ENCODE results near the gene ADGRG3. TPM values are rescaled to one million over a fixed set of nuclear protein-coding genes. Genes with fewer than 3 reads are reported as not detected.

Gene ADGRG3
- total RNA-seq, 5 donors from 2014 or later (not counting 1 experiment from before 2014, with no cell fraction given), result 0.16 to 1.8 (median 0.40) TPM; not detected in 1

GRCh38 chr16:57690782-57691471, 22.8 kb downstream of the ADGRG3 start:
- POLR2A ChIA-PET, result interaction anchor here in 1 of 2 donors (0.6 kb wide), 1 partner anchor 21 kb away, joined by 3 read pairs; no protein-coding TSS in a partner anchor
- ATAC-seq (replicated peaks in 1 of 4), result no peak
- no peak overlapping the region for H3K27ac Mint-ChIP-seq
- CTCF ChIA-PET, result no interaction called here
- Histone ChIP-seq H3K27me3 (replicated peaks in 1 of 2; ENCODE audit: control insufficient read depth in 2 of 2, extremely low read depth in 1 of 2, insufficient read depth in 2 of 2, low read length in 1 of 2) (peaks cover 0 to 24% of the 10 kb centered on the region in 2 experiments), H3K4me1 (ENCODE audit: control insufficient read depth in 1 of 2, extremely low read depth in 1 of 2, insufficient read depth in 2 of 2, low read length in 2 of 2) (peaks cover 9 to 30% of the 10 kb centered on the region in 2 experiments), H3K36me3 (ENCODE audit: control insufficient read depth in 2 of 2, extremely low read depth in 1 of 2, insufficient read depth in 1 of 2, low read length in 1 of 2) (no peaks in the 10 kb centered on the region), H3K9me3 (no peaks in the 10 kb centered on the region), H3K4me3 (ENCODE audit: control insufficient read depth in 1 of 2, extremely low read depth in 1 of 2, low read length in 1 of 2) (no peak overlapping the region), H3K27ac (ENCODE audit: low read length) (no peak overlapping the region)
- no peaks in the 10 kb centered on the region for H3K27me3 Mint-ChIP-seq
- no peaks in the 10 kb centered on the region for H3K9me3 Mint-ChIP-seq
- 86% methylated on average over 4 of the region's 4 CpGs for WGBS (ENCODE audit: insufficient coverage)
- H3K36me3 Mint-ChIP-seq, result no peaks in the 10 kb centered on the region
- H3K4me1 Mint-ChIP-seq, result peaks cover 22 to 39% (median 26%) of the 10 kb centered on the region in 3 donors
- DNase-seq, result no peak
- H3K4me3 Mint-ChIP-seq, result no peak overlapping the region

DNA sequence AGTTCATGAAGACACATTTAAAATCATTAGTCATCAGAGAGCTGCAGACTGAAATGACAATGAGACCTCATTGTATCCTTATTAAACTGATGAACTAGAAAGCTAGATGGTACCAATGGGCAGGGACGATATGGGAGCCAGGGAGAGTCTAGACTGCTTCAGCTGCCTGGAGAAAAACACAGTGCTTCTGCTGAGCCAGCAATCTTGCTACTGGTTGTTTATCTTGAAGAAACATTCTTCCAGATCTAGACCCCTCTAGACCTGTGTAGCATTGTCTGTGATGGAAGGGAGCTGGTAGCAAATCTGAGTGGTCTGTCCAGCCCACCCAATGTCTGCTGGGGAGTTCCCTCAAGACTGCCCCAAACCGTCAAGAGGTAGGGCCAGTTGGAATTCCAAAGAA, 24.5 kb downstream of the ADGRG3 start:
- ChIA-PET CTCF (no interaction called here), POLR2A (no interaction called here)
- H3K4me1 Mint-ChIP-seq, result peaks cover 22 to 39% (median 26%) of the 10 kb centered on the region in 3 donors
- H3K27me3 ChIP-seq (replicated peaks in 1 of 2; ENCODE audit: control insufficient read depth in 2 of 2, extremely low read depth in 1 of 2, insufficient read depth in 2 of 2, low read length in 1 of 2), result peaks cover 0 to 28% of the 10 kb centered on the region in 2 experiments
- no peaks in the 10 kb centered on the region for H3K36me3 Mint-ChIP-seq
- no peak for ATAC-seq (replicated peaks in 1 of 4)
- no peak overlapping the region for H3K4me3 Mint-ChIP-seq
- H3K36me3 ChIP-seq (ENCODE audit: control insufficient read depth in 2 of 2, extremely low read depth in 1 of 2, insufficient read depth in 1 of 2, low read length in 1 of 2), result no peaks in the 10 kb centered on the region
- no peaks in the 10 kb centered on the region for H3K27me3 Mint-ChIP-seq
- 75% methylated on average over 2 of the region's 2 CpGs for WGBS (ENCODE audit: insufficient coverage)
- H3K9me3 Mint-ChIP-seq, result no peaks in the 10 kb centered on the region
- H3K27ac ChIP-seq (ENCODE audit: low read length), result no peak overlapping the region
- no peak for DNase-seq
- no peak overlapping the region for H3K4me3 ChIP-seq (ENCODE audit: control insufficient read depth in 1 of 2, extremely low read depth in 1 of 2, low read length in 1 of 2)
- no peaks in the 10 kb centered on the region for H3K9me3 ChIP-seq
- no peak overlapping the region for H3K27ac Mint-ChIP-seq
- H3K4me1 ChIP-seq (ENCODE audit: control insufficient read depth in 1 of 2, extremely low read depth in 1 of 2, insufficient read depth in 2 of 2, low read length in 2 of 2), result peaks cover 9 to 30% of the 10 kb centered on the region in 2 experiments

DNA sequence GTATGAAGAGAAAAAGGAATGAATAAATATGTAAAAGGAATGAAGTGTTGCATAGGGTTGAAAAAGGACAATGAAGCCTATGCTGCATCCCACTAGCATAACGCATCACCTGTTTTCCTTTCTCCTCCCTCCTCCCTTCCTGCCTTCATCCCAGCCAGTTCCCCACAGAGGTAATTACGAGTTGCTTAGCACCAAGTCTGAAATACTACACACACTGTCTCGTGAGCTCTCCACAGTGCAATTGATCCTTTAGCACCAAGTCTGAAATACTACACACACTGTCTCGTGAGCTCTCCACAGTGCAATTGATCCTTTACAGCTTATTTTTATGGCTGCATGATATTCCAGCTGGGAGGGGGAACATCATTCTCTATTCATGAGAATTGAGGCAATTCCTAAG, 25.4 kb downstream of the ADGRG3 start:
- Mint-ChIP-seq H3K27me3 (no peaks in the 10 kb centered on the region), H3K4me1 (peaks cover 22 to 33% (median 26%) of the 10 kb centered on the region in 3 donors), H3K36me3 (no peaks in the 10 kb centered on the region), H3K27ac (no peak overlapping the region), H3K9me3 (no peaks in the 10 kb centered on the region), H3K4me3 (no peak overlapping the region)
- DNase-seq (no peak), ATAC-seq (replicated peaks in 1 of 4) (no peak)
- Histone ChIP-seq H3K36me3 (ENCODE audit: control insufficient read depth in 2 of 2, extremely low read depth in 1 of 2, insufficient read depth in 1 of 2, low read length in 1 of 2) (no peaks in the 10 kb centered on the region), H3K4me3 (ENCODE audit: control insufficient read depth in 1 of 2, extremely low read depth in 1 of 2, low read length in 1 of 2) (no peak overlapping the region), H3K9me3 (no peaks in the 10 kb centered on the region), H3K27me3 (replicated peaks in 1 of 2; ENCODE audit: control insufficient read depth in 2 of 2, extremely low read depth in 1 of 2, insufficient read depth in 2 of 2, low read length in 1 of 2) (peaks cover 0 to 33% of the 10 kb centered on the region in 2 experiments), H3K27ac (ENCODE audit: low read length) (no peak overlapping the region), H3K4me1 (ENCODE audit: control insufficient read depth in 1 of 2, extremely low read depth in 1 of 2, insufficient read depth in 2 of 2, low read length in 2 of 2) (peaks cover 9 to 30% of the 10 kb centered on the region in 2 experiments)
- ChIA-PET POLR2A (no interaction called here), CTCF (no interaction called here)
- 40% methylated on average over 1 of the region's 4 CpGs for WGBS (ENCODE audit: insufficient coverage)

DNA sequence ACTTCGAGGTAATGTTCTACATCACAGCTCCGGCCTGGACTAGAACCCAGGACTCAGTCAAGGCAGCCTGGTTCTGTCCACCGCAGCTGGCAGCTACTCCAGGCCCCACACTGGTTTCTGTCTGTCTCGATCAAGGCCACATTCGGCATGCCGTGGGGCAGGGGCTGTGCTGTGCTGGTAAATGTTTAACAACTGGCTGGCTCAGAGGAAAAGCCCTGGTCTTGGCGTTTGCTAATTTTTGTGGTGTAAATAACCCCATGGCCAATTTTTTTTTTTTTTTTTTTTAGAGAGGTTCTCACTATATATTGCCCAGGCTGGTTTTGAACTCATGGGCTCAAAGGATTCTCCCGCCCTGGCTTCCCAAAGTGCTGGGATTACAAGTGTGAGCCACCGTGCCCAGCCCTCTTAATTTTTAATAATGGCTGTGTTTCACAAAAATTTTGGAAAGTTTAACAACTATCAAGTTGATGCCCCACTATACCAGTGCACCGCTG, 26.2 kb downstream of the ADGRG3 start:
- ATAC-seq (replicated peaks in 1 of 4) (no peak), DNase-seq (no peak)
- Histone ChIP-seq H3K27me3 (replicated peaks in 1 of 2; ENCODE audit: control insufficient read depth in 2 of 2, extremely low read depth in 1 of 2, insufficient read depth in 2 of 2, low read length in 1 of 2) (peaks cover 0 to 33% of the 10 kb centered on the region in 2 experiments), H3K4me1 (ENCODE audit: control insufficient read depth in 1 of 2, extremely low read depth in 1 of 2, insufficient read depth in 2 of 2, low read length in 2 of 2) (peaks cover 9 to 24% of the 10 kb centered on the region in 2 experiments), H3K36me3 (ENCODE audit: control insufficient read depth in 2 of 2, extremely low read depth in 1 of 2, insufficient read depth in 1 of 2, low read length in 1 of 2) (no peaks in the 10 kb centered on the region), H3K9me3 (no peaks in the 10 kb centered on the region), H3K27ac (ENCODE audit: low read length) (no peak overlapping the region), H3K4me3 (ENCODE audit: control insufficient read depth in 1 of 2, extremely low read depth in 1 of 2, low read length in 1 of 2) (no peak overlapping the region)
- Mint-ChIP-seq H3K9me3 (no peaks in the 10 kb centered on the region), H3K27me3 (peaks cover 0 to 1% of the 10 kb centered on the region in 2 donors), H3K4me1 (peaks cover 20 to 28% (median 24%) of the 10 kb centered on the region in 3 donors), H3K27ac (no peak overlapping the region), H3K36me3 (no peaks in the 10 kb centered on the region), H3K4me3 (peak overlapping the region in 1 of 3 donors; percentile 57)
- CTCF ChIA-PET, result no interaction called here
- 93% methylated on average over 4 of the region's 10 CpGs for WGBS (ENCODE audit: insufficient coverage)
- POLR2A ChIA-PET, result no interaction called here

GRCh38 chr16:57694725-57695679, 26.9 kb downstream of the ADGRG3 start, which contains the start of gene DRC7:
DRC7 (plus strand) TSS chr16:57694806; CDS start chr16:57697950, 3,144 bp downstream.
- CTCF ChIA-PET, result no interaction called here
- no peak within 1 kb of the TSS for H3K27ac ChIP-seq (ENCODE audit: low read length)
- H3K27ac Mint-ChIP-seq, result no peak within 1 kb of the TSS
- H3K4me1 ChIP-seq (ENCODE audit: control insufficient read depth in 1 of 2, extremely low read depth in 1 of 2, insufficient read depth in 2 of 2, low read length in 2 of 2), result peaks cover 5 to 17% of the 10 kb centered on the region in 2 experiments
- H3K36me3 Mint-ChIP-seq, result no peaks in the 10 kb centered on the region
- DNase-seq, result peak in 4 of 35 experiments; percentile 7 to 33 (median 19)
- POLR2A ChIA-PET, result no interaction called here
- peaks cover 12 to 21% (median 17%) of the 10 kb centered on the region in 3 donors for H3K4me1 Mint-ChIP-seq
- H3K36me3 ChIP-seq (ENCODE audit: control insufficient read depth in 2 of 2, extremely low read depth in 1 of 2, insufficient read depth in 1 of 2, low read length in 1 of 2), result no peaks in the 10 kb centered on the region
- peak within 1 kb of the TSS in 1 of 2 donors; percentile 38 for H3K4me3 ChIP-seq (ENCODE audit: control insufficient read depth in 1 of 2, extremely low read depth in 1 of 2, low read length in 1 of 2)
- WGBS (ENCODE audit: insufficient coverage), result 52% methylated on average over 4 of the region's 8 CpGs
- H3K4me3 Mint-ChIP-seq, result peak within 1 kb of the TSS; percentile 32 to 58 (median 57)
- H3K9me3 ChIP-seq, result no peaks in the 10 kb centered on the region
- peak; percentile 19 to 25 (median 22) for ATAC-seq (replicated peaks in 1 of 4)
- H3K27me3 ChIP-seq (replicated peaks in 1 of 2; ENCODE audit: control insufficient read depth in 2 of 2, extremely low read depth in 1 of 2, insufficient read depth in 2 of 2, low read length in 1 of 2), result peaks cover 0 to 28% of the 10 kb centered on the region in 2 experiments
- peaks cover 0 to 1% of the 10 kb centered on the region in 2 donors for H3K27me3 Mint-ChIP-seq
- H3K9me3 Mint-ChIP-seq, result no peaks in the 10 kb centered on the region

GRCh38 chr16:57695680-57696069, 27.6 kb downstream of the ADGRG3 start:
- H3K9me3 Mint-ChIP-seq, result no peaks in the 10 kb centered on the region
- Histone ChIP-seq H3K4me1 (ENCODE audit: control insufficient read depth in 1 of 2, extremely low read depth in 1 of 2, insufficient read depth in 2 of 2, low read length in 2 of 2) (peaks cover 0 to 10% of the 10 kb centered on the region in 2 experiments), H3K27me3 (replicated peaks in 1 of 2; ENCODE audit: control insufficient read depth in 2 of 2, extremely low read depth in 1 of 2, insufficient read depth in 2 of 2, low read length in 1 of 2) (peaks cover 0 to 24% of the 10 kb centered on the region in 2 experiments), H3K9me3 (no peaks in the 10 kb centered on the region), H3K36me3 (ENCODE audit: control insufficient read depth in 2 of 2, extremely low read depth in 1 of 2, insufficient read depth in 1 of 2, low read length in 1 of 2) (no peaks in the 10 kb centered on the region), H3K4me3 (ENCODE audit: control insufficient read depth in 1 of 2, extremely low read depth in 1 of 2, low read length in 1 of 2) (no peak overlapping the region), H3K27ac (ENCODE audit: low read length) (no peak overlapping the region)
- H3K27ac Mint-ChIP-seq, result no peak overlapping the region
- H3K27me3 Mint-ChIP-seq, result peaks cover 0 to 1% of the 10 kb centered on the region in 2 donors
- no peak overlapping the region for H3K4me3 Mint-ChIP-seq
- POLR2A ChIA-PET, result no interaction called here
- peaks cover 6 to 14% (median 11%) of the 10 kb centered on the region in 3 donors for H3K4me1 Mint-ChIP-seq
- 67% methylated on average over 1 of the region's 5 CpGs for WGBS (ENCODE audit: insufficient coverage)
- no peaks in the 10 kb centered on the region for H3K36me3 Mint-ChIP-seq
- CTCF ChIA-PET, result no interaction called here
- ATAC-seq (replicated peaks in 1 of 4), result no peak
- DNase-seq, result no peak

Measured in T-cell (primary cell).